ENCODE results near the gene TMEM132E. TPM values are rescaled to one million over a fixed set of nuclear protein-coding genes. Genes with fewer than 3 reads are reported as not detected.

TMEM132E gene
- total RNA-seq, 1 donor = not detected

- DNase-seq (ENCODE audit: low read depth) = no peak
- no peak overlapping the region for H3K4me3 ChIP-seq (ENCODE audit: low read depth, low read length)
- TF ChIP-seq CTCF (IDR thresholded peaks at IDR 0.05; ENCODE audit: insufficient read depth, low read depth, low read length) = no peak
Measured at GRCh38 chr17:34619687-34620217, 40.4 kb downstream of the TMEM132E start.

GRCh38 chr17:34620458-34620857 is 41.1 kb downstream of the TMEM132E start:
- no peak for DNase-seq (ENCODE audit: low read depth)
- no peak for TF ChIP-seq CTCF (IDR thresholded peaks at IDR 0.05; ENCODE audit: insufficient read depth, low read depth, low read length)
- H3K4me3 ChIP-seq (ENCODE audit: low read depth, low read length) = no peak overlapping the region

- DNase-seq (ENCODE audit: low read depth) = no peak
- H3K4me3 ChIP-seq (ENCODE audit: low read depth, low read length) = no peak overlapping the region
- TF ChIP-seq CTCF (IDR thresholded peaks at IDR 0.05; ENCODE audit: insufficient read depth, low read depth, low read length) = no peak
Measured at GRCh38 chr17:34622862-34623623, 43.7 kb downstream of the TMEM132E start.

- DNase-seq (ENCODE audit: low read depth) = no peak
- no peak for TF ChIP-seq CTCF (IDR thresholded peaks at IDR 0.05; ENCODE audit: insufficient read depth, low read depth, low read length)
- H3K4me3 ChIP-seq (ENCODE audit: low read depth, low read length) = no peak overlapping the region
Measured at GRCh38 chr17:34623856-34624766, 44.7 kb downstream of the TMEM132E start.

- no peak for TF ChIP-seq CTCF (IDR thresholded peaks at IDR 0.05; ENCODE audit: insufficient read depth, low read depth, low read length)
- DNase-seq (ENCODE audit: low read depth) = no peak
- no peak overlapping the region for H3K4me3 ChIP-seq (ENCODE audit: low read depth, low read length)
Measured at GRCh38 chr17:34624767-34625383, 45.5 kb downstream of the TMEM132E start.

GRCh38 chr17:34626121-34626681 is 46.8 kb downstream of the TMEM132E start:
- no peak for TF ChIP-seq CTCF (IDR thresholded peaks at IDR 0.05; ENCODE audit: insufficient read depth, low read depth, low read length)
- no peak for DNase-seq (ENCODE audit: low read depth)
- H3K4me3 ChIP-seq (ENCODE audit: low read depth, low read length) = no peak overlapping the region

Data from fibroblast of villous mesenchyme (primary cell).